SK-N-SH (cell line): ENCODE results near the gene ETF1. TPM values are rescaled to one million over a fixed set of nuclear protein-coding genes. Genes with fewer than 3 reads are reported as not detected.

Experiments
- CTCF ChIA-PET: fragments of 300-600, 350-600 bp; formaldehyde crosslinking; extraction: SDS; loops from one replicate; lab custom pipeline; 2021; lab: Yijun Ruan, JAX
- POLR2A ChIA-PET: fragments of 350-600 bp; sonication (Branson Sonifier 250); formaldehyde crosslinking; extraction: SDS; loops from one replicate; lab custom pipeline; 2020; ENCODE audit warnings: antibody characterized with exemption, inconsistent platforms; lab: Yijun Ruan, JAX
- DNase-seq: peaks from one replicate; pipeline ENCODE4 v3.0.0; 2012
- H2AFZ ChIP-seq: fragments of 200-600 bp; sonication (generic); 2 replicates; pipeline ENCODE4 v1.8.1; 2016; ENCODE audit warnings: antibody characterized with exemption, mild to moderate bottlenecking, low read depth
- H3F3A ChIP-seq: fragments of 200-600 bp; sonication (generic); replicated peaks from 2 replicates; pipeline ENCODE3; 2016; ENCODE audit warnings: antibody characterized with exemption, mild to moderate bottlenecking; ENCODE audit not compliant: insufficient read depth
- H3K27ac ChIP-seq, 2 experiments: fragments of 200-500 bp in 1 of 2; fragments of 200-600 bp in 1 of 2; sonication (Bioruptor generic) in 1 of 2; sonication (generic), shearing (Covaris generic) in 1 of 2; 2 replicates each; pipeline versions ENCODE4 v1.5.1 to v1.6.1; 2014 to 2016; ENCODE audit warnings: low read depth in 2 of 2, inconsistent platforms in 1 of 2, low read length in 1 of 2, mild to moderate bottlenecking in 1 of 2, mixed read lengths in 1 of 2
- H3K27me3 ChIP-seq: fragments of 200-600 bp; sonication (generic), shearing (Covaris generic); 2 replicates; pipeline ENCODE4 v1.6.1; 2016; ENCODE audit warnings: mixed run types; ENCODE audit not compliant: insufficient read depth
- H3K36me3 ChIP-seq, 2 experiments: fragments of 200-500 bp in 1 of 2; fragments of 200-600 bp in 1 of 2; sonication (Bioruptor generic) in 1 of 2; sonication (generic) in 1 of 2; replicated peaks in 1 of 2; 2 replicates each; pipeline versions ENCODE3 to v1.5.1; 2014 to 2016; ENCODE audit warnings: low read length in 1 of 2, mild to moderate bottlenecking in 1 of 2; ENCODE audit not compliant: insufficient read depth in 2 of 2, control insufficient read depth in 1 of 2
- H3K4me1 ChIP-seq, 2 experiments: fragments of 200-500 bp in 1 of 2; fragments of 200-600 bp in 1 of 2; sonication (Bioruptor generic) in 1 of 2; sonication (generic), shearing (Covaris generic) in 1 of 2; 2 replicates each; pipeline versions ENCODE4 v1.5.1 to v1.6.1; 2014 to 2016; ENCODE audit warnings: low read depth in 1 of 2, low read length in 1 of 2, mixed run types in 1 of 2; ENCODE audit not compliant: insufficient read depth in 2 of 2, control insufficient read depth in 1 of 2
- H3K4me2 ChIP-seq: fragments of 200-600 bp; sonication (generic), shearing (Covaris generic); 2 replicates; pipeline ENCODE4 v1.6.1; 2017; ENCODE audit warnings: mixed run types
- H3K4me3 ChIP-seq, 2 experiments: fragments of 200-500 bp in 1 of 2; fragments of 200-600 bp in 1 of 2; sonication (Bioruptor generic) in 1 of 2; sonication (generic), shearing (Covaris generic) in 1 of 2; 2 replicates each; pipeline versions ENCODE4 v1.5.1 to v1.8.1; 2014 to 2016; ENCODE audit warnings: low read depth in 2 of 2, inconsistent platforms in 1 of 2, low read length in 1 of 2, mild to moderate bottlenecking in 1 of 2, mixed read lengths in 1 of 2, moderate library complexity in 1 of 2
- H3K79me2 ChIP-seq: fragments of 200-600 bp; sonication (generic); 2 replicates; pipeline ENCODE4 v1.8.1; 2017; ENCODE audit warnings: mild to moderate bottlenecking; ENCODE audit not compliant: insufficient read depth
- H3K9ac ChIP-seq: fragments of 200-600 bp; sonication (generic); 2 replicates; pipeline ENCODE4 v1.6.1; 2017; ENCODE audit warnings: mixed run types
- H3K9me2 ChIP-seq: fragments of 200-600 bp; sonication (generic); 2 replicates; pipeline ENCODE4 v1.6.1; 2017; ENCODE audit warnings: mixed run types
- H3K9me3 ChIP-seq: fragments of 200-600 bp; sonication (generic); 2 replicates; pipeline ENCODE4 v1.6.1; 2017; ENCODE audit warnings: mixed run types, mild to moderate bottlenecking, moderate library complexity
- H4K20me1 ChIP-seq: fragments of 200-600 bp; sonication (generic); 2 replicates; pipeline ENCODE4 v1.6.1; 2017; ENCODE audit warnings: mild to moderate bottlenecking, mixed run types; ENCODE audit not compliant: insufficient read depth
- CHD2 ChIP-seq: fragments of 150-350 bp; IDR thresholded peaks from 2 replicates; pipeline ENCODE4 v1.6.1; 2018; ENCODE audit warnings: low read length; ENCODE audit not compliant: partially characterized antibody
- EZH2phosphoT487 ChIP-seq: fragments of 200-600 bp; sonication (generic); IDR thresholded peaks from 2 replicates; pipeline ENCODE4 v1.6.1; 2017; ENCODE audit warnings: low read depth, mixed run types, mild to moderate bottlenecking, antibody characterized with exemption, moderate library complexity, borderline replicate concordance
- FOSL2 ChIP-seq: IDR thresholded peaks from 2 replicates; pipeline ENCODE4 v1.4.0; 2012; ENCODE audit warnings: low read depth, mild to moderate bottlenecking, moderate library complexity, borderline replicate concordance
- GABPA ChIP-seq: IDR thresholded peaks from 2 replicates; pipeline ENCODE4 v1.4.0; 2012; ENCODE audit warnings: low read depth, mild to moderate bottlenecking
- GATA2 ChIP-seq: sonication (generic); formaldehyde crosslinking; IDR thresholded peaks from 2 replicates; pipeline ENCODE4 v1.5.0; 2020; ENCODE audit warnings: mild to moderate bottlenecking, missing genetic modification reagents
- JUND ChIP-seq: IDR thresholded peaks from 2 replicates; pipeline ENCODE4 v1.4.0; 2012
- NRF1 ChIP-seq: IDR thresholded peaks from 2 replicates; pipeline ENCODE4 v1.6.1; 2012; ENCODE audit warnings: low read depth, mild to moderate bottlenecking, low read length
- POLR2AphosphoS5 ChIP-seq: IDR thresholded peaks from 2 replicates; pipeline ENCODE4 v1.6.1; 2012; ENCODE audit warnings: low read depth, low read length
- RAD21 ChIP-seq: IDR thresholded peaks from 2 replicates; pipeline ENCODE4 v1.6.1; 2012; ENCODE audit warnings: mild to moderate bottlenecking, low read length
- TCF12 ChIP-seq: IDR thresholded peaks from 2 replicates; pipeline ENCODE4 v1.4.0; 2012
- WGBS: methylation state at CpG from one replicate; pipeline ENCODE4 v1.1.6; 2017; ENCODE audit warnings: low lambda C conversion rate; 5-methylcytosine and 5-hydroxymethylcytosine counted together
- polyA plus RNA-seq, 3 experiments: library from polyadenylated mRNA; depleted of rRNA; stranded (reverse); fragments of >200 nt; gene quantifications; 2 replicates each; pipeline ENCODE4 v1.2.3, GENCODE V29; 2012
- TF ChIP-seq, protein P1 (sequence below): IDR thresholded peaks from 2 replicates; pipeline ENCODE4 v1.6.1; 2012; ENCODE audit warnings: mild to moderate bottlenecking, low read depth, low read length, moderate library complexity
- TF ChIP-seq, protein P2 (sequence below): IDR thresholded peaks from 2 replicates; pipeline ENCODE4; 2012
- TF ChIP-seq, protein P3 (sequence below): fragments of 150-350 bp; IDR thresholded peaks from 2 replicates; pipeline ENCODE4 v1.6.1; 2017; ENCODE audit warnings: antibody characterized with exemption, low read length, low read depth, borderline replicate concordance

ETF1 gene
- polyA plus RNA-seq, 1 of the 3 experiments (the other 2 are of a cell fraction) = 36.7 TPM

DNA sequence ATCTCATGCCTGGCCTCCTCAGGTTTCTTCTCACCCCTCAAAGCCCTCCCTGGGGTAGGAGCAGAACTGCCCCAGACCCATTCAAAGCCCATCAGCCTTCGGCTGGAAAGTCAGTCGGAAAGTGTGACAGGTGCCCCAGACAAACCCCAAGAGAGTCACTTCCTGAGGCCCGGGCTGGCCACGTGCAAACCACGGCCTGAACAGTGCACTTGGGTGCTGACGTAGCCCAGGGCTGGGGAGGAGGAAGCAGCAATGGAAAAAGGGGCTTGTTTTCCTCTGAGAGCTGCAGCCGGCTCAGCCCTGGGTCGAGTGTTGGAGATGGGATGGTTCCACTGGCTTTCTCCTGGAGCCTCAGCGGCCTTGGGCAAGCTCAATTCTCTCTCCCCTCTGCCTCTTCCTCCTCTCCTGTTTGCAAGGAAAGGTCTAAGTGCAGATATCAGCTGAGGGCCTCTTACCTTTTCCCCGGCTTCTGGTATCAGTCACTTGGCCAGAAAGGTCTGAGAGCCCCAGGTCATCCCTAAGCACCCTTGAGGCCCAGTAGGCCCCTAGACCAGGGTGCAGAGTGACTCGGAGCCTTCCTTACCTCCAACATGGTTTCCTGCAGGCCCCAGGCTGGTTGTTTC is 83.6 kb downstream of the ETF1 start:
- peaks cover 0 to 6% of the 10 kb centered on the region in 2 experiments; a peak in 1 of 4 replicates for H3K4me1 ChIP-seq
- H3K27ac ChIP-seq = no peak overlapping the region
- H3K4me2 ChIP-seq = no peak overlapping the region
- no peaks in the 10 kb centered on the region for H3K9me2 ChIP-seq
- H4K20me1 ChIP-seq = no peaks in the 10 kb centered on the region
- peaks cover 3% of the 10 kb centered on the region for H3F3A ChIP-seq
- H3K79me2 ChIP-seq = no peaks in the 10 kb centered on the region
- H3K27me3 ChIP-seq = no peaks in the 10 kb centered on the region
- H3K36me3 ChIP-seq = no peaks in the 10 kb centered on the region
- no peak overlapping the region for H2AFZ ChIP-seq
- WGBS = 93% methylated on average over 9 of the region's 11 CpGs
- no peak for TF ChIP-seq GATA2
- TF ChIP-seq JUND = no peak
- no peak for TF ChIP-seq GABPA
- no peak for TF ChIP-seq POLR2AphosphoS5
- TF ChIP-seq, protein P1, sequence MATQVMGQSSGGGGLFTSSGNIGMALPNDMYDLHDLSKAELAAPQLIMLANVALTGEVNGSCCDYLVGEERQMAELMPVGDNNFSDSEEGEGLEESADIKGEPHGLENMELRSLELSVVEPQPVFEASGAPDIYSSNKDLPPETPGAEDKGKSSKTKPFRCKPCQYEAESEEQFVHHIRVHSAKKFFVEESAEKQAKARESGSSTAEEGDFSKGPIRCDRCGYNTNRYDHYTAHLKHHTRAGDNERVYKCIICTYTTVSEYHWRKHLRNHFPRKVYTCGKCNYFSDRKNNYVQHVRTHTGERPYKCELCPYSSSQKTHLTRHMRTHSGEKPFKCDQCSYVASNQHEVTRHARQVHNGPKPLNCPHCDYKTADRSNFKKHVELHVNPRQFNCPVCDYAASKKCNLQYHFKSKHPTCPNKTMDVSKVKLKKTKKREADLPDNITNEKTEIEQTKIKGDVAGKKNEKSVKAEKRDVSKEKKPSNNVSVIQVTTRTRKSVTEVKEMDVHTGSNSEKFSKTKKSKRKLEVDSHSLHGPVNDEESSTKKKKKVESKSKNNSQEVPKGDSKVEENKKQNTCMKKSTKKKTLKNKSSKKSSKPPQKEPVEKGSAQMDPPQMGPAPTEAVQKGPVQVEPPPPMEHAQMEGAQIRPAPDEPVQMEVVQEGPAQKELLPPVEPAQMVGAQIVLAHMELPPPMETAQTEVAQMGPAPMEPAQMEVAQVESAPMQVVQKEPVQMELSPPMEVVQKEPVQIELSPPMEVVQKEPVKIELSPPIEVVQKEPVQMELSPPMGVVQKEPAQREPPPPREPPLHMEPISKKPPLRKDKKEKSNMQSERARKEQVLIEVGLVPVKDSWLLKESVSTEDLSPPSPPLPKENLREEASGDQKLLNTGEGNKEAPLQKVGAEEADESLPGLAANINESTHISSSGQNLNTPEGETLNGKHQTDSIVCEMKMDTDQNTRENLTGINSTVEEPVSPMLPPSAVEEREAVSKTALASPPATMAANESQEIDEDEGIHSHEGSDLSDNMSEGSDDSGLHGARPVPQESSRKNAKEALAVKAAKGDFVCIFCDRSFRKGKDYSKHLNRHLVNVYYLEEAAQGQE = no peak
- no peak for TF ChIP-seq NRF1
- TF ChIP-seq FOSL2 = no peak
- no peak for TF ChIP-seq EZH2phosphoT487
- no peak for TF ChIP-seq RAD21
- no peak for TF ChIP-seq TCF12
- no peak for TF ChIP-seq CHD2
- TF ChIP-seq, protein P2, sequence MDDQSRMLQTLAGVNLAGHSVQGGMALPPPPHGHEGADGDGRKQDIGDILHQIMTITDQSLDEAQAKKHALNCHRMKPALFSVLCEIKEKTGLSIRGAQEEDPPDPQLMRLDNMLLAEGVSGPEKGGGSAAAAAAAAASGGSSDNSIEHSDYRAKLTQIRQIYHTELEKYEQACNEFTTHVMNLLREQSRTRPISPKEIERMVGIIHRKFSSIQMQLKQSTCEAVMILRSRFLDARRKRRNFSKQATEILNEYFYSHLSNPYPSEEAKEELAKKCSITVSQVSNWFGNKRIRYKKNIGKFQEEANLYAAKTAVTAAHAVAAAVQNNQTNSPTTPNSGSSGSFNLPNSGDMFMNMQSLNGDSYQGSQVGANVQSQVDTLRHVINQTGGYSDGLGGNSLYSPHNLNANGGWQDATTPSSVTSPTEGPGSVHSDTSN = no peak
- TF ChIP-seq, protein P3, sequence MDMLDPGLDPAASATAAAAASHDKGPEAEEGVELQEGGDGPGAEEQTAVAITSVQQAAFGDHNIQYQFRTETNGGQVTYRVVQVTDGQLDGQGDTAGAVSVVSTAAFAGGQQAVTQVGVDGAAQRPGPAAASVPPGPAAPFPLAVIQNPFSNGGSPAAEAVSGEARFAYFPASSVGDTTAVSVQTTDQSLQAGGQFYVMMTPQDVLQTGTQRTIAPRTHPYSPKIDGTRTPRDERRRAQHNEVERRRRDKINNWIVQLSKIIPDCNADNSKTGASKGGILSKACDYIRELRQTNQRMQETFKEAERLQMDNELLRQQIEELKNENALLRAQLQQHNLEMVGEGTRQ = no peak
- CTCF ChIA-PET = interaction anchor here (8.7 to 11.7 kb wide), 2 partner anchors 10 to 41 kb away, joined by 131 to 196 read pairs; no protein-coding TSS in a partner anchor
- H3K4me3 ChIP-seq = no peak overlapping the region
- POLR2A ChIA-PET = no interaction called here
- no peaks in the 10 kb centered on the region for H3K9me3 ChIP-seq
- DNase-seq = no peak
- no peak overlapping the region for H3K9ac ChIP-seq
